Measurements from ENCODE around the gene DTX3L.
"Not testable (repeated sequence)": the region's sequence is repeated elsewhere in the genome, so short reads cannot be mapped to it uniquely, and the experiment has no call there.

The DTX3L gene

DNA sequence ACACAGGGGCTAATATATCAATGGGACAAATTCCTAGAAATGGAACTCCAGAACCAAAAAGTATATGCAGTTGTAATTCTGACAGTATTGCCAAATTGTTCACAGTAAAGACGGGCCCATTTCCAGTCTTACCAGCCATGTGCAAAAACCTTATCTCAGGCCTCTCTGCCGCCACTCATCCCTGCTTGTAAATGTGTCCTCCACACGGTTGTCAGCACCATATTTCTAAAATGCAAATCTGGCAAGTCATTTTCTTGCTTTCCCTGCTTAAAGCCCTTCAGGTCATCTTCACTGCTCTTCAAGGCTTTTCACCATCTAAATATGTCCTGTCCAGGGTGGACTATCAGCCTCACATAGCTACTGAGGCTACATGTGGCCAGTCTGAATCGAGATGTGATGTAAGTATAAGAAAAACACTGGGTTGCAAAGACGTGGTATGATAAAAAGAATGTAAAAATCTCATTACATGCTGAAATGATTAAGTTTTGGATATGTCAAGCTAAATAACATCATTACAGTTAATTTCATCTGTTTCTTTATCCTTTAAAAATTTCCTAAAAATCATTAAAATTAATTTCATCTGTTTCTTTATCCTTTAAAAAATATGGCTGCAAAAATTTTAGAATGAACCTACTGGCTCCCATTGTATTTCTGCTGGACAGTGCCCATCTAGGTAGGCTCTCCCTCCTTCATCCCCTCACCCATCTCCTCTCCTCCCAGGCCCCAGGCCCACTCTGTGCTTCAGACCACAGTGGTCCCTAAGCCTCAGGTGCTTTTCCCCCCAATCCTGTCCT lies 1.0 kb upstream of the DTX3L start:
- DNase-seq, result no peak

DNA sequence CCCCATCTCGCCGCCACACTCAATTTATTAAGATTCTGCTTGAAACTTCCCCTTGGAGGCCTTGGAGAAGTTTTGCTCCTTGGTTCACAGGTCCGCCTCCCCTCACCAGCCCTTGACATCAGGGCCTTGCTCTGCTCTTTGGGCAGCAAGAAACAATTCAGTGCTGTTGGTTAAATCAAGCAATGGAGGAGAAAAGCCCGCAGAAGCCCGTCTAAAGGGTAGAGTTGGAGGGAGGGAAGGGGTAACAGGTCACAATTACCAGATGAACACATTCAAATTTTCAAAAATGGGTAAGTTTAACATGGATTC lies 467 bp upstream of the DTX3L start:
- peak; percentile 27 for DNase-seq

DNA sequence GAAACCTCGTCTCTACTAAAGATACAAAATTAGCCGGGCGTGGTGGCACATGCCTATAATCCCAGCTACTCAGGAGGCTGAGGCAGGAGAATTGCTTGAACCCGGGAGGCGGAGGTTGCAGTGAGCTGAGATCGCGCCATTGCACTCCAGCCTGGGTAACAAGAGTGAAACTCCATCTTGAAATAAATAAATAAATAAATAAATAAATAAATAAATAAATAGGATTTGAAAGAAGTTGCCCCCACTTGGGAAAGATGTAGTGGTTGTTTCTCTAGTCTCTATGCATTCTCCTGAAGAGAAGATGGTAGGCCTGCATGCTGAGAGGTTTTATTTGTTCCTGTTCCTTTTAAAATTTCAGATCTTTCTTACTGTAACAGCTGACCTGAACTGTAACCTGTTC lies 4.0 kb downstream of the DTX3L start:
- DNase-seq, result not testable (repeated sequence)

DNA sequence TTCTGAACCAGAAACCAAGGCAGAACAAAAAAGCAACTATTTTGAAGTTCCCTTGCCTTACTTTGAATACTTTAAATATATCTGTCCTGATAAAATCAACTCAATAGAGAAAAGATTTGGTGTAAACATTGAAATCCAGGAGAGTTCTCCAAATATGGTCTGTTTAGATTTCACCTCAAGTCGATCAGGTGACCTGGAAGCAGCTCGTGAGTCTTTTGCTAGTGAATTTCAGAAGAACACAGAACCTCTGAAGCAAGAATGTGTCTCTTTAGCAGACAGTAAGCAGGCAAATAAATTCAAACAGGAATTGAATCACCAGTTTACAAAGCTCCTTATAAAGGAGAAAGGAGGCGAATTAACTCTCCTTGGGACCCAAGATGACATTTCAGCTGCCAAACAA lies 4.6 kb downstream of the DTX3L start:
- DNase-seq, result no peak

DNA sequence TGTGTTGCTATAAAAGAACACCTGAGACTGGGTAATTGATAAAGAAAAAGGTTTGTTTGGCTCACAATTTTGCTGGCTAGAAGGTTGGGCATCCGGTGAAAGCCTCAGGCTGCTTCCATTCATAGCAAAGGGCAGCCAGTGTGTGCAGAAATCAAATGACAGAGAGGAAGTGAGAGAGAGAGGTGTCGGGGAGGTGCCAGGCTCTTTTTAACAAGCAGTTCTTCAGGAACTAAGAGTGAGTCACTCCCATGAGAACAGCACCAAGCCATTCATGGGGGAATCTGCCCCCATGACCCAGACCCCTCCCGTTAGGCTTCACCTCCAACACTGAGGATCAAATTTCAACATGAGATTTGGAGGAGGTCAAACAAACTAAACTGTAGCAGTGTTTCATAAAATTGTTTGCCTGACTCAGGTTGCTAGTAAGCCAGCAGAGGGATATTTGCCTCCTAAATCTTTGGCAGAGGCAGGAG lies 8.8 kb downstream of the DTX3L start:
- DNase-seq, result no peak

DNA sequence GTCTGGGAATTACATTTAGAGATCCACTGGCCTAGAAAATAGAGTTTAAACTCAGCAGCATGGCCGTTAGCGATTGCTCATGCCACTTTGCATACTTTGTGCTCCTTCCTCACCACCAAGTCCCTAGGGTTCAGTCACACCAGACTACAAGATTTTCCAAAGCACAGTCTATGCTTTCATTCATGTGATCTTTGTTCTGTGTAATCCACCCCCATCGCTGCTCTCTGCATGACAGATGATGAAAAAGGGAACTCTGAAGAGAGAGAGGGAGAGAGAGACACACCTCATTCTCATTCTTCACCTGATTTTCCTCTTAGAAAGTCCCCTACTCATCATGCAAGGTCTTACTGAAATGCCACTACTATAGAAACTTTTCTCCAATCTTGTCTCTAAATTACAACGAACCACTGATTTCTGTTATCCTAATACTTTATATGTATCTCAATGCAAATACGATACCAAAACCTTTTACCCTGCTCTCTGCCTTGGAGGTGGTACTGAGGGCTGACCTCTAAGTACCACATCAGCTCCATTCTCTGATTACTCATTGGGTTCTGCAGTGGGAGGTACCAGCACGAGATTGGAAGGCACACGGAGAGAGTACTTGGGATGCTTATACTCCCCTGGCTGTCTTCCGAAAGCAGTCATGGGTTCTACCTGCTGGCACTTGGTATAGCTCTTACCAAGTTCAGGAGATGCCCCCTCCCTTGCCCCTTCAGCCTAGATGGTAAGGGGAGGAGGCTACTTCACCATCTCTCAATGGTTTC lies 12.2 kb downstream of the DTX3L start:
- DNase-seq, result no peak

DNA sequence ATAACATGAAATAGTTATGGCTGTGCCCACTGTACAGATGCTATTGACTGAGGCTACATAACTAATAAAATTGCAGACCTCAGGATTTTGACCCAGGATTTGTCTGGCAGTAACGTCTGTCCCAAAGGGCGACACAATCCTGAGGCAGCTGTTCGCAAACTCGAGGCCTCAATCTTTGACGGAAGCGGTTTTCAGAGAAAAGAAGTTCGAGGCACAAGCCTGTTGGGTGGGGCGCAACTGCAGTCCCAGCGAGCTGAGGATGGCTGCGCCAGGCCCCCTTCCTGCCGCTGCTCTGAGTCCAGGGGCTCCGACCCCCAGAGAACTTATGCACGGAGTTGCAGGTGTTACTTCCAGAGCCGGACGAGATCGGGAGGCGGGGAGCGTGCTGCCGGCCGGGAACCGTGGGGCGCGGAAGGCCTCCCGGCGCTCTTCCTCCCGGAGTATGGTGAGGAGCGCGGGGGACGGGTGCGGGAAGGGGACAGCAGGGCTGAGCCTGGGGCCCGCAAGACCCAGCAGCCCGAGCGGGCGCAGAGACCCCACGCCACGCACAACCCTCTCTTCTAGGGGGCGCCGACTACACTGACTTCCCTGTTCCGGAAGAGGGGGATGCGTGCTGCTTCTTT lies 13.4 kb downstream of the DTX3L start, which contains the start of gene PARP15:
Gene PARP15 (plus strand): TSS at position 242 of the 623 bp plus-strand sequence. CDS start 18 bp downstream, at position 260.
- DNase-seq, result no peak

DNA sequence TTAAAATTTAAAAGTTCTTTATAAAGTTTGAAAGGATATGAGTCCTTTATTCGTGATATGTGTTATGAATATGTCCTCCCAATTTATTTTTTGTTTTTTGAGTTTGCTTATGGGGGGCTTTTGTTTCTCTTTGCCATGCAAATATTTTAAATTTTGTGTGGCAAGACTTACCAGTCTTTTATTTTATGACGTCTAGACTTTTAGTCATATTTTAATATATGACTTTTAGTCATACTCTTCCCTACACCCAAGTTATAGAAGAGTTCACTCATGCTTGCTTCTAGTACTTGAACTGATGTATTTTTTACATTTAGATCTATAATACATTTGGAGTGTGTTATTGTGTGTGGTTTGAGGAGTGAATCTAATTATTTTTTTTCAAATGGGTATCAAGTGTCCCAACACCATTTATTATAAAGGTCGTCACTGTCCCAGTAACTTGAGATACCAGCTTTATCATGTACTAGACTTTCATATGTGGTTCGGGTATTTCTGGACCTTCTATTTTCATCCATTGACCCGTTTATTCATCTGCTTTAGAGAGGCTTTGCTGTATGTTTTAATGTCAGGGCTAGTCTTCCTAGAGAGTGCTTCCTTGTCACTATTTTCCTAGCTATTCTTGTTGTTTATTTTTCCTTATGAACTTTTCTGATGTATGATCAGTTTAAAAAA lies 14.1 kb downstream of the DTX3L start:
- no peak for DNase-seq

DNA sequence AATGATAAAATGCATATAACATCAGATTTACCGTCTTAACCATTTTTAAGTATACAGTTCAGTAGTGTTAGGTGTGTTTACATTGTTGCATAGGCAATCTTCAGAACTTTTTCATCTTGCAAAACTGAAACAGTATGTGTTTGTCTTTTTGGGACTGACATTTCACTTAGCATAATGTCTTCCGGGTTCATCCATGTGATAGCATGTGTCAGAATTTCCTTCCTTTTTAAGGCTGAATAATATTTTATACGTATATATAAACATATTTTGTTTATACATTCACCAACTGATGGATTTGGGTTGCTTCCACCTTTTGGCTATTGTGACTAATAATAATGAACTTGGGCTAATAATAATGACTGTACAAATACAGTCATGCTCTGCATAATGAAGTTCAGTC lies 16.3 kb downstream of the DTX3L start:
- no peak for DNase-seq

DNA sequence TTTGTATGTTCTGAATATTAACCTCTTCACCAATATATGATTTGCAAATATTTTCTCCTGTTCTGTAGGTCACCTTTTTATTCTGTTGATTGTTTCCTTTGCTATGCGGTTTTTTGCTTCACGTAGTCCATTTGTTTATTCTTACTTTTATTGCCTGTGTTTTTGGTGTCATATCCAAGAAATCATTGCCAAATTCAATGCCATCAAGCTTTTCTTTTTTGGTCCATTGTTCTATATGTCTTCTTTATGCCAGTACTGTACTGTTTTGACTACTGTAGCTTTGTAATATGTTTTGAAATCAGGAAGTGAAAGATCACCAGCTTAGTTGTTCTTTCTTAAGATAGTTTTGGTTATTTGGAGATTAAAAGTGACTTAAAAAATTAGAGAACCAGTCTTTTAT lies 17.5 kb downstream of the DTX3L start:
- no peak for DNase-seq

DNA sequence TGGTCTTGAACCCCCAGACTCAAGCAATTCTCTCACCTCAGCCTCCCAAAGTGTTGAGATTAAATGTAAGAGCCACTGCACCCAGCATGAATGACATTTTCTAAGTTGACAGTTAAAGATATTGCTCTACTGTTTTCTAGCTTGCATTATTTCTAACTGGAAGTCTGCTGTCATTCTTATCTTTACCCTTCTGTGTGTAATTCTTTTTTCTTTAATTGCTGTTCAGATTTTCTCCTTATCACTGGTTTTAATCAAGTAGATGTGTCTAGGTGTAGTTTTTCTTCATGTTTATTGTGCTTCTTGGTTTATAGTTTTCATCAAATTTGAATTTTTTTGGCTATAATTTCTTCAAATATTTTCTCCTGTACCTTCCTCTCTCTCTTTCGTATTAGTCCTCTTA lies 18.3 kb downstream of the DTX3L start:
- DNase-seq, result no peak

DNA sequence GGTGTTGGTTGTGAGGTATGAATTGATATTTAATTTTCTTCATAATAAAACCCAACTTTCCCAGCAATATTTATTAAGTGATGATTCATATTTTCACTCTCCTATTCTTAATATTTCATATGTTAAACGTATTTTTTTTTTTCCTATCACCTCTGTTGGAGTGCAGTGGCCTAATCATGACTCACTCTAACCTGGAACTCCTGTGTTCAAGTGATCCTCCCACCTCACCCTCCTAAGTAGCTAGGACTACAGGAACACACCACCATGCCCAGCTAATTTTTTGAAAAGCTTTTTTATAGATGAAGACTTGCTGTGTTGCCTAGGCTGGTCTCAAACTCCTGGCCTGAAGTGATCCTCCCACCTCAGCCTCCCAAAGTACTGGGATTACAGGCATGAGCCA lies 22.0 kb downstream of the DTX3L start:
- DNase-seq, result no peak

DNA sequence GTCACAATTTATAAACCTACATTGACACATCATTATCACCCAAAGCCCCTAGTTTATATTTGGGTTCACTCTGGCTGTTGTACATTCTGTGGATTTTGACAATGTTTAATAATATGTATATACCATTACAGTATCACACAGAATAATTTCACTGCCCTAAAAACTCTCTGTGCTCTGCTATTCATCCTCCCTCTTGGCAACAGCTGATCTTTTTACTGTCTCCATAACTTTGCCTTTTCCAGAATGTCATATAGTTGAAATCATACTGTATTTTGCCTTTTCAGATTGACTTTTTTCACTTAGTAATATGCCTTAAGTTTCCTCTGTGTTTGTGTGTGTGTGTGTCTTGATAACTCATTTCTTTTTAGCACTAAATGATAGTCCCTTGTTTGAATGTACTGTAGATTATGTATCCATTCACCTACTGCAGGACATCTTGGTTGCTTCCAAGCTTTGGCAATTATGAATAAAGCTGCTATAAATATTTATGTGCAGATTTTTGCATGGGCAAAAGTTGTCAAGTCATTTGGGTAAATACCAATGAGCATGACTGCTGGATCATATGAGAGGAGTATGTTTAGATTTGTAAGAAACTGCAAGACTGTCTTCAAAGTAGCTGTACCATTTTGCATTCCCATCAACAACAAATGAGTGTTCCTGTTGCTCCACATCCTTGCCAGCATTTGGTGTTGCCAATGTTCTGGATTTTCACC lies 22.8 kb downstream of the DTX3L start:
- no peak for DNase-seq

DNA sequence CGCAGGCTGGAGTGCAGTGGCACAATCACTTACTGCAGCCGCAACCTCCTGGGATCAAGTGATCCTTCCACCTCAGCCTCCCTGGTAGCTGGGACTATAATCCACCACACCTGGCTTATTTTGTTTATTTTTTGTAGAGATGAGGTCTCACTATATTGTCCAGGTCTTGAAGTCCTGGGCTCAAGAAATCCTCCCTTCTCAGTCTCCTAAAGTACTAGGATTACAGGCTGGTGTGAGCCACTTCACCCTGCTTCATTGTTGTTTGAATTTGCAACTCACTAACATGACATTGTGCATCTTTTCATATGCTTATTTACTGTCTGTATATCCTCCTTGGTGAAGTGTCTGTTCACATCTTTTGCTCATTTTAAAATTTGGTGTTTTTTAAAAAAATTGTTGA lies 23.4 kb downstream of the DTX3L start:
- DNase-seq, result no peak

DNA sequence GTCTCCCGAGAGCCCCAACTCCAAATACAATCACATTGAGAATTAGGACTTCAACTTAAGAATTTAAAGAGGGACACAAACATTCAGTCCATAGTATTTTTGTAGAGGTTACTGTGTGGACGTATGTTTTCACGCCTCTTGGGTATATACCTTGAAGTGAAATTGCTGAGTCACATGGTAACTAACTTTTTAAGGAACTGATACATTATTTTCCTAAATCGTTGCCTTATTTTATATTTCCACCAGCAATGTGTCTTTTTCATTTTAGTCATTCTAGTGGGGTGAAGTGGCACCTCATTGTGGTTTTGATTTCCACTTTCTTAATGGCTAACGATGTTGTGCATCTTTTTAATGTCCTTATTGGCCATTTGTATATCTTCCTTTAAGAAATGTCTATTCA lies 25.2 kb downstream of the DTX3L start:
- no peak for DNase-seq

DNA sequence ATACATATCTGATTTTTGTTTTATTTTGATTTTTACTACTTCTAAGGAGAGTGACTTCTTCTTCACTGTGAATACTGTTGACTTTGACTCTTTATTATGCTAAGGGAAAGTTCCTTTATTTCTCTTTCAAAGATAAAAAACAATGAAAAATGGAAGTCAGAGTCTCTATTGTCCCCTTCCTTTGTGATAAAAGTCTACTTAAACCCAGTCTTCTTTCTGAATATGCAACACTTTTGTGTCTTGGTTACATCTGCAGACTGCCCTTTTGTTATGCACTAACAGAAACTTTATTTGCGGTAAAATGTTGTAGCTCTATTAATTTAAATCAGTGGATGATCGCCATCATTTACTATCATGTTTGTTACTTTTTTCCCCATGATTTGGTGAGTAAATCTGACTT lies 26.5 kb downstream of the DTX3L start:
- DNase-seq, result no peak

DNA sequence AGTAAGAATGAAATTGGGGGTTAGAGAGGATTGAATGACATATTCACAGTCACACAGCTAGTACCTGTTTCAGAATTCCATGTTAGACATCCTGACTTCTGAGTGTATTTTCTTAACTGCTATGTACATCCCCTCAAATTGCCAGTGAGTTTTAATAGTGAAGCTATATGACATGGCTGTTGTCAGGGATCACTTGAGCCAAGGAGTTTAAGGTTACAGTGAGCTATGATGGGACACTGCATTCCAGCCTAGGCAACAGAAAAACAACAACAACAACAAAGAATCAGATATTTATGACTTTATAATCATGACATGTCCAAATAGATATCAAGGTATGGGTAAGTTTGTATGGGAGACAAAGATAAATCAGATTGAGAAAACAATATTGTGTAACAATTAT lies 29.9 kb downstream of the DTX3L start:
- DNase-seq, result no peak

DNA sequence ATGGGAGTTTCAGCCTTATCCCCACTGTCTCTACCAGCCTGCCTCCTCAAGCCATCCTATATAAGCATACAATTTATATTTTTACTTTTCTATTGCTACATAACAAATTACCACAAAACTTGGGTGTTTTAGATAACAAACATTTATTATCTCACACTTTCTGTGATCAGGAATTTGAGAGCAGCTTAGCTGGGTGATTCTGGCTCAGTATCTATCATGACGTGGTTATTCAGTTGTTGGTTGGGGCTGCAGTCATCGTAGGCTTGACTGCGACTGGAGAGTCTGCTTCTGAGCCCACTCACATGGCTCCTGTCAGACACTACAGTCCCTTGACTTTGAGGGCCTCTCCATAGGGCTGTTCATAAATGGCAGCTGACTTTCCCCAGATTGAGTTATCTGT lies 34.0 kb downstream of the DTX3L start:
- no peak for DNase-seq

DNA sequence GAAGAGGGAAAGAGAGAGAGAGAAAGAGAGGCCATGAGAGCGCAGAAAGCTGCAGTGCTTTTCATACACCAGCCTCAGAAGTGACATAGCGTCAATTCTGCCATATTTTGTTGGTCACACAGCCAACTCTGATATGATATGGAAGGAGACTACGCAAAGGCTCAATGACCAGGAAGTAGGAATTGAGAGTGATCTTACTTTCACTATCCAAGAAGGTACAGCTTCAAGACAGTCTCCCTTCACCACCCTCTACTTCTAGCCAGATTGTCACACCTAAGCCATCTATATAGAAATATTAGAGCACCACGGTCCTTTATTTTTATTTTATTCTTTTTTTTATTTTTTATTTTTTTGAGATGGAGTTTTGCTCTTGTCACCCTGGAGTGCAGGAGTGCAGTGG lies 34.4 kb downstream of the DTX3L start:
- DNase-seq, result no peak

DNA sequence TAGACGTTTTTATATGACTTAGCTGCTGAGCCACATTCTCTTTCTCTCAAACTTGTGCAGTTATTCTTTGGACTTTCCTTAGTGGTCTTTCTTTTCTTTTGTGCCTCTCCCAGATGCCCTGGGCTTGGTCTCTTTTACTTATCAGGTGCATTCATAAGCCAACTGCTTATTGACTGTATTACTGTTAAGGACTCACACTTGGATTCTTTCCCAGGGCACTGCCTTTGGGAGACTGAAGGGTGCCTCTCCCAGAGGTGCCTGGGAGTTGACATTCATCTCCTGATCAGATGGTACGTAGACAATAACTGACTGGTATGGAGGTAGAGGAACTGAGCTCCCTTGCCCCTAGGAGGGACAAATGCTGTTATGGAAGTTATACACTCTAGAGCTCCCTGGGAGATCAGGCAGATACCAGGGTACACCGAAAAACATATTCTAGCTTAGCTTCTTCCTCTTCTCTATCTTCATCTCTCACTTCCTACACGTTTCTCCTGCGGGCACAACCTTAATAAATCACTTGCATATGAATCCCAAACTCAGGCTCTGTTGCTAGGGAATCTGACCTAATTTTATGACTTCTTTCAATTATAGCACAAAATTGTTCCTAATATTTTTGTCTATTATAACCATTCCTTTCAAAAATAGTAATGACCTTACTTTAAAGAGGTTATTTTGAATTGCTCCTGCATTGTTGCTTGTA lies 38.0 kb downstream of the DTX3L start:
- DNase-seq, result no peak

DNA sequence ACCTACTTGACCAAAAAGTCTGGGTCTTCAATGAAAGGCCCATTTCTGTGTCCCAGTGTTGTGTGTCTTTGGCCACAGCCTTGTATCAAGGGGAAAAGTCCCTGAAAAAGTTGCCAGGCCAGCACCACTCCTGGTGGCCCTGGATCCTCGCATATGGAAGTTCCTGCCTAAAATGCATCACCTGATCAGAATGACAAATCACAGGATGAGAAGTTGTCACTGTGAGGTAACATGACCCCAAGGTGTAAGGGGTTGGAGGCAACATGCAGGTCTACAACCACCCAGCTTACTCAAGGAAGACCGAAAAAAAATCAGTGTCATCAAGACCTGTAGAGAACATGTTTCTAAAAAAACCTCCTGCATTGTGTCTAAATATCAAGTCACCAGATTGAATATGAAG lies 38.9 kb downstream of the DTX3L start:
- DNase-seq, result no peak

DNA sequence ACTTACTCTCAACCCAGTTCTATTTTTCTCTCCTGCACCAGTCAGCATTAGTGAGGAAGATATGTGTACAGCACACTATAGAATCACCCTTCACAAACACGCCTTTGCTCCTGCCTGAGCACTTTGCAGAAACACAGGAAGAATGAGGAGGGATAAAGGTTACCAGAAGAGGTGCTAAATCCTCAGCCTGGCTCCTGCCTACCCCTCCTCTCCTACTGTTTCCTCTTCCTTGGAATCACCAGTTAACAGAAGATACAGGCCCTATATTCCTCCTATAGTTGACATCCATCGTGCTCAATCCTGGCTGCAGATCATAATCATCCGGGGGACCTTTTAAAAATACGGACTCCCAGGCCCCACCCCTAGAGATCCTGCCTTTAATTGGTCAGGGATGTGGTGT lies 42.2 kb downstream of the DTX3L start:
- DNase-seq, result no peak

All from femur (tissue), 1 donor.